ENCODE results near the gene YIPF7.
A peak's percentile ranks its signal among the peaks of the same experiment; 100 is the strongest.

The YIPF7 gene

DNA sequence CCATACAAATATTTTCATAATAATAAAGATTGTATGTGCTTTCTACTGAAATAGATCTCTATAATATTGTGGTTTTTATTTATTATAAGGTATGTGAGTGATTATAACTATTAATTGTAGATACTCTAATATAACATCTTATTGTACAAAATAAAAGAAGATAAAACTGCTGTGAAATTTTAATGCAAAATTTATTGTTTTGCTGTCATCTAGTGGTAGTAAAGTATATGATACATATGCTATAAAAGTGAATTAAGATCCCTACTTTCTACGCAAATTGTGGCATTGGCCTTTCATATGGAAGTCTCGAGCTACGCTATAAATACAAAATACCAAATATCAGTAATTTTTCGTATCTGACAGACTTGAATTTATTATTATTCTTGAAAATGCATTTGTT lies 19.3 kb downstream of the YIPF7 start:
- no peak for DNase-seq
- in situ Hi-C loops (cut with MboI; ENCODE audit: low pct_unique_long_range_greater_than_20kb, low sequenced_read_pairs), result no loop called here

- in situ Hi-C loops (cut with MboI; ENCODE audit: low pct_unique_long_range_greater_than_20kb, low sequenced_read_pairs), result no loop called here
- peak; percentile 68 for DNase-seq
Measured at GRCh38 chr4:44629280-44629866, 22.1 kb downstream of the YIPF7 start.

GRCh38 chr4:44623676-44624075 lies 27.7 kb downstream of the YIPF7 start:
- in situ Hi-C loops (cut with MboI; ENCODE audit: low pct_unique_long_range_greater_than_20kb, low sequenced_read_pairs), result no loop called here
- DNase-seq, result no peak

DNA sequence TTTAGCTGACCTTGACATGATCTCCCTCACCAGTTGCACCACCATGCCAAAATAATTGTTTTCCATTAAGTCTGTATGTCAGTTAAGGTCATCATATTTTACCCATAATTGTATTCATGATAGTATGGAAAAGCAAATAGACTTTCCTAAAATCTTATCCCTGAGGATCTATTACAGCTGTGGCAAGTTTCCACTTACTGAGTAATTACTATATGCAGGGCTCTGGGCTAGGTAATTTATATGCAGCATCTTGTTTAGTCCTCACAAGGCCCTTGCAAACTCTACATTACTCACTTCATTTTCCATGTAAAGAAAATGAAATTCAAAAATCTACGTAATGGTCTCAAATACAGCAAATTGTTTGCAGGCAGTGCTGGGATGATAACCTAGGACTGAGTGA lies 34.8 kb downstream of the YIPF7 start:
- in situ Hi-C loops (cut with MboI; ENCODE audit: low pct_unique_long_range_greater_than_20kb, low sequenced_read_pairs), result no loop called here
- DNase-seq, result no peak

GRCh38 chr4:44583393-44583792 lies 68.0 kb downstream of the YIPF7 start:
- in situ Hi-C loops (cut with MboI; ENCODE audit: low pct_unique_long_range_greater_than_20kb, low sequenced_read_pairs), result no loop called here
- DNase-seq, result peak; percentile 35

- in situ Hi-C loops (cut with MboI; ENCODE audit: low pct_unique_long_range_greater_than_20kb, low sequenced_read_pairs), result no loop called here
- DNase-seq, result no peak
Measured at GRCh38 chr4:44580231-44580630, 71.2 kb downstream of the YIPF7 start.

GRCh38 chr4:44578954-44579353 lies 72.5 kb downstream of the YIPF7 start:
- no peak for DNase-seq
- in situ Hi-C loops (cut with MboI; ENCODE audit: low pct_unique_long_range_greater_than_20kb, low sequenced_read_pairs), result no loop called here
